ENCODE data around the gene TRIM17.
"Not testable (repeated sequence)": the region's sequence is repeated elsewhere in the genome, so short reads cannot be mapped to it uniquely, and the experiment has no call there.

TRIM17 gene

DNA sequence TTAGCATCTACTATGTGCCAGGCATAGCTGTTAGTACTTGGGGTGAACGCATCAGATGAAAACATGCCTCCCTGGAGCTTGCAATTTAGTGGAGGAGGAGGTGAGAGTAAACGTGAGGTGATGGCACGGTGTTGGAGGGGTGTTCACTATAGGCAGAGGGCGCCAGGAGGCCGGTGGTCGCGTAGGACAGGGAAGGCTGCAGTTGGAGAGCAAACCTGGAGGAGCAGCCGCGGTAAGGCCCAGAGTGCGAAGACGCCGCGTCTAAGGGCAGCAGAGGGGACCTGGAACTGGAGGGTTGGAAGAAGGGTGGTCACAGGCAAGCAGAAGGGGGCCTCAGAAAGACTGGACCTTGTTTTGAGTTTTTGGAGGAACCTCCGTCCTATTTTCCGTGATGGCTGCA, 30.2 kb upstream of the TRIM17 start:
- DNase-seq, result no peak

DNA sequence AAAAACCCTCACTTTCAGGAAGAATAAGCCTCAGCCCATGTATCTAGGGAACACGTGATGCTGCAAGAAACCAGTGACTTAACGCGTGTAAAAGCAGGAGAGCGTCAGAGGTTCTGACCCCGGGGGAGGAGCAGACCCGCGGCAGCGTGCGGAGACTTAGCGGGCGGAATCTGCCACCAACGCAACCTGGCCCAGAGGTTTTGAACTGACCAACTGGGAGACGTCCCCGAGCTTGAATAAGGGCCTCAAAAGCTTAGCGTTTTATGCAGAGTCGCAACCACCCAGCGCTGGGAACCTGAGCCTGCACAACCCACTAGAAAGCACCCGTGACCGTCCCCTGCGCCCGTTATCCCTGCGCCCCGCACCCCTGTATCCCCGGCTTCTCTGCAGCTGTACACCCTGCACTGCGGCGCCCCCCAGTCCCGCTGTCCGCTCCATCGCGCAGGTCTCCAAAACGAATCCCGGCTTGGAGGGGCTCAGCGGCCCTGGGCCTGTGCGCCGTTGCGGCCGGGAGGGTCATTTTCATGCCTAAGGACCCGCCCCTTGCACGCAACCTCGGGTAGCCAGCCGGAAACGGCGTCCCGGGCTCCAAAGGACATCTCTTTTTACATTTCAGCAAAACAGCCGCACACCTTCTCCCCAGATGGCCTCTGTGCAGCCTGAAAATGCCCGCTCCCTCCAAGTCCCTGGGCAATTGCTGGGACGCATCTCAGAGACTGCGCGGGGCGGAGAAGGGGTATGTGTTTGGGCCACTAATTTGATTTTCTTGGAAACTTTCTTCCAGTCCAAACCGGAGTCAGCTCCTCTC, 29.4 kb upstream of the TRIM17 start:
- peak; percentile 42 for DNase-seq

GRCh38 chr1:228445490-228445842, 28.8 kb upstream of the TRIM17 start:
- no peak for DNase-seq

GRCh38 chr1:228443395-228443794, 26.7 kb upstream of the TRIM17 start:
- DNase-seq, result no peak

- DNase-seq, result no peak
These were observed 24.3 kb upstream of the TRIM17 start for GRCh38 chr1:228440761-228441500.

GRCh38 chr1:228438266-228438665, 21.6 kb upstream of the TRIM17 start:
- no peak for DNase-seq

DNA sequence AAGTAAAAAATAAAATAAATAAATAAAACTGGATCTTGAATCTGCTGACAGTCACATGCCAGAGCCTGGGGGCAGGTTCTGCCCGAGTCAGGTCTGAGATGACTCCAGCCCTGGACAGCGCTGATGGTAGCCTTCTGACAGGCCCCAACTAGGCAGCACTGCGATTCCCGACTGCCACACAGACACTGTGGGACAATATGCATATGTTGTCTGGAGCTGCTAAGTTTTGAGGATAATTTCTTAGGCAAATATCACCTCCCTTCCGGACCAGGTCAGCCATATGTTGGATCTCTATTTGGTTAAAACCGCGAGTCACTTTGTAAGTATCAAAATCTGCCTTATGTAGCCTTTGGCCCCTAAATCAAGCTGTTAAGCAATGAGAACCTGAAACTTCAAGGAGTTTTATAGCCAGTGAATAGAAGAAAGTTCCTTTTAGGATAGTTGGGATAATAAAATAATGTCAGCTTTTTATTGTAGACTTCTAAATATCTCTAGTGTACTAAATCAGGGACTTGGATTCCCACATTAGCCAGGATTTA, 20.8 kb upstream of the TRIM17 start:
- no peak for DNase-seq

DNA sequence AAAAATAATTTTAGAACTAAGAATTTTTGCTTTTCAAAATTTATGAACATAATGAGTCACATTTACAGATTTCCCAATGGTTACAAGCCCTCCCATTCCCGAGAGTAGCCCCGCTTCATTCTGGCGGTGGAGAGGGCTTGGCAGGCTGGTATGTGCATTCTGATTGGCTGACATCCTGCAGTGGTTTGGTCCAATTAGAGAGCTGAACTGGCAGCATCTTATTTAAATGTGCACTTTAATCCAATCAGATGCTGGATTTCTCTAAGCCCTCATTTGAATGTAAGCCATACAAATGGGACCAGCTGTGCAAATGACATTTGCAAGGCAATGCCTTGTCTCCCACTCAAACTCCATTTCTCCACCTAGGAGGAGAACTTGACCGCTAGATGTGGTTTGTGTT, 18.0 kb upstream of the TRIM17 start:
- DNase-seq, result no peak

GRCh38 chr1:228433337-228434053, 16.8 kb upstream of the TRIM17 start:
- not testable (repeated sequence) for DNase-seq

- DNase-seq, result no peak
These were observed 13.6 kb upstream of the TRIM17 start for GRCh38 chr1:228430243-228430642.

- DNase-seq, result no peak
These were observed 13.0 kb upstream of the TRIM17 start for GRCh38 chr1:228429698-228430097.

DNA sequence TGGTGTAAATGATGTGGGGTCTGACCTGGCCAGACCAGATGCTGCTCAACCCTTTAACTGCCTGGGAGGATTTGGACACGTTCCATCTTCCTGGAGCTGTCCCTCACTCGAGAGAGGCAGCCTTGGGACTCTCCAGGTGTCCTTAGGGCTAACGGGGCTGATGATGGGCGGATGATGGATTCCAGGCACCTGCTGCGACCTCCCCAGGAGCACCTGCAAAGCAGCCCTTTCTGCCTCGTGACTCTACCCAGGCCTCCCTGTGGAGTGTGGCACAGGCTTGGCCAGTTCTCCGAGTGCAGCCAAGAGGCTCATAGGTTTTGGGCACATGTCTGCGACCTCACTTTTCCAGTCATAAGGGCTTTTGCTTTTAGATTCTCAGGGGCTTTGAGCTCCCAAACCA, 12.3 kb upstream of the TRIM17 start:
- DNase-seq, result no peak

GRCh38 chr1:228428412-228428811, 11.8 kb upstream of the TRIM17 start:
- no peak for DNase-seq

- DNase-seq, result no peak
These were observed 10.0 kb upstream of the TRIM17 start for GRCh38 chr1:228426518-228427175.

DNA sequence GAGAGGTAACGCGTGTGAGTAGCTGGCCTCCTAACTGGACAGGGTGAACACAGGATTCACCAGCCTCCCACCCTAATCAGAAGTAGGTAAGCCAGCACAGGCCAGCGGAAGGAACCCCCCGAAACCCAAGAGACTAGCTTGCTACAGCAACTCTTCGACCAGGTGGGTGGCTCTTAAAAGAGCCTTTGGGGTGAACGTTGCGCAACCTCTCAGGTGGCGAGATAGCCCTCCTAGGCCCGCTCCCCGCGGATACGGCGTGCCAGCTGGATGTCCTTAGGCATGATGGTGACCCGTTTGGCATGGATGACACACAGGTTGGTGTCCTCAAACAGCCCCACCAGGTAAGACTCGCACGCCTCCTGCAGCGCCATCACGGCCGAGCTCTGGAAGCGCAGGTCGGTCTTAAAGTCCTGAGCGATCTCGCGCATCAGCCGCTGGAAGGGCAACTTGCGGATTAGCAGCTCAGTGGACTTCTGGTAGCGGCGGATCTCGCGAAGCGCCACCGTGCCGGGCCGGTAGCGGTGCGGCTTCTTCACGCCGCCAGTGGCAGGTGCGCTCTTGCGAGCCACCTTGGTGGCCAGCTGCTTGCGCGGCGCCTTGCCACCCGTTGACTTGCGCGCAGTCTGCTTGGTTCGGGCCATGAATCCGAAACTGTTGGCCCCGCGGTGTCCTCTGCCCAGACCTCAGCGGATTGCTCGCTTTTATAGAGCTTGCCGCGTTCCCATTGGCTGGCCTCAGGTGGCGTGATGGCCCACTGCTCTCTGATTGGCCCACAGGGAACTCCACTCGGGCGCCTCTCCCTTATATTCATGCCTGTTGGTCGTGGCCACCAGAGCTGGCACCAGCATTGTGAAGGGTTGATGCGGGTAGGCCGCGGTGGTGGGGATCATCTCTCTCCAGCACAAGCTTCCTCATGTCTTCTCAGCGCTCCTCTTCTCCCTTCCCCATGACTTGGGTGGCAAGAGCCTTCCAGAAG, 8.3 kb upstream of the TRIM17 start:
- DNase-seq, result no peak

DNA sequence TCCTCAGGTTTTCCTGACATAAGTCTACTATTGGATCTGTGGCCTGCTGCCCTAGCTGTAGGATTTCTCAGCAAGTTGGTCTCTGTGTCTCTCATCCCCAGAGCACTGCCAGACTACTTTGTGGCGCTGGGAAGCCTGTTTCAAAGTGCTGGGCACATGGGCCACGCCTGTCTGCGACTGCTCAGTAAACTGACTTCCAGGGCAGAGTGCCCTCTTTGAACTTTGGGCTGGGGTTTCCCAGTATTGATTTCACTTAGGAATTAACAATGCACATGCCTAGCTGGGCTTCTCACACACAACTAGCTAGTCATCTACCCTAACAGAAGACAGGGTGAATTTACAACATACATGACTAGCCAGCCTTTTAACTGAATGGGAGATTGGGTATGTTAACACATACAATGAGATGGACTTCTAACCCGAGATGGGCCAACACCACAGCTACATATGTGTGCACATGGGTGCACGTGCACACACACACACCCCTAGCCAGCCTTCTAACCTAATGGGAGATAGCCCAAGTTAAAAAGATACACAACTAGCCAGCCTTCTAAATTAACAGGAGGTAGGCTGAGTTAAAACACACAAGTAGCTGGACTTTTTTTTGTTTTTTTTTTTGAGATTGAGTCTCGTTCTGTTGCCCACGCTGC, 6.9 kb upstream of the TRIM17 start:
- no peak for DNase-seq

DNA sequence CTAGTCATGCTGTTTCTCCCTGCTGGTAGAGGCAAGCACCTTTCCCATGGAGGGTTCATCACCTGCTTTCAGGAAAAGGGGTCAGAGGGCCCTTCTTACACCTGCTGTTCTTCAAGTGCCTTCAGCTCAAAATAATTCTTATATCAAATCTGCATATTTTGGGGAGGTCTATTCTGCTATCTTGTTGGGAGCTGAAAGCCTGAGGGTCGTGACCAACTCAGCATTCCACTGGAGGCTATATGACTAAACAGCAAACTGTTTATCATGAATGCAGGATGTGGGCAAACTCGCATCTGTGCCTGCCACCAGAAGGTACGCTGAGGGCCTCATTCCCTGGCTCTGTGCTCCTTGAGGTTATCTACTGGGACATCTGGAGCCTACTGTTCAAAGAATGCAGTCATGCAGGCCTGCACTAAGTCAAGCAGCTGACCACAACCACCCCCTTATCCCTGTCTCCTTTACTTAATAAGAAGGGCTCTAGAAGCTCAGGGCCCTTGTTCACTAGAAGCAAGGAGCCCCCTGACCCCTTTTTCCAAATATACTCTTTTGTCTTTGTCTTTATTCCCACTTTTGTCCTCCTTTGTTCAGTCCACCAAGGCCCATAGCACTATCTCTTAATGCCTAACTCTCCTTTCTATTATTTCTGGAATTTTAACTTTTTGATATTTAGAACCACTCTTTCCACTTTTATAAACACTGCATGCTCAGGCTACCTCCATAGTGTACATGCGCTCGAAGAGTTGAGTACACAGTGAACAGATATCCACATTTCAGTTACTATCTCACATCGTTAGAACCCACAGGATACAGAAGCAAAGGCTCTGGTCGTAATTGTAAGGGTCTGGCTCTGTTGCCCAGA, 4.5 kb upstream of the TRIM17 start:
- no peak for DNase-seq

GRCh38 chr1:228417483-228418203, 982 bp upstream of the TRIM17 start:
- DNase-seq, result no peak

DNA sequence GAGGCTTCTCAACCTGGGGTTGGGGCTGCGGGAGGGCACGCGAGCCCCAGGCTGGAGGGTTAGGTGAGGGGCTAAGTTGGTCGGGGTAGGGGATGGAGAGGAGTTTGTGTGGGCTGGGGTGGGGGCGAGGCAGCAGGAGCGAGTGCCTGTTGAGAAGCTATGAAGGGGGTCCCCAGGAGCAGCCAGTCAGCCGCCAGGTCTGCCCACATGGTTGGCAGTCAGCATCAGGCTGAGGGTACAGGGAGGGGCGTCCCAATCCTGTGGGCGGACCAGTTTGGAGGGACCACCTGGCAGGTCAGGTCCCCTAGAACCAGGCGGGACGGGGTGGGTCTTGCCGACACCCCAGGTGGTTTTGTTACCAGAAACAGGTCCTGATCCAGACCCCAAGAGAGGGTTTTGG, 400 bp upstream of the TRIM17 start:
- DNase-seq, result no peak

GRCh38 chr1:228415853-228416216, 826 bp downstream of the TRIM17 start:
- DNase-seq, result no peak
